HUES64 (cell line): ENCODE measurements around the gene NEURL1. TPM values are rescaled to one million over a fixed set of nuclear protein-coding genes. Genes with fewer than 3 reads are reported as not detected.

Experiments used
- H3K27ac ChIP-seq: 2 replicates; pipeline ENCODE4 v1.7.0; 2013; ENCODE audit warnings: low read depth, low read length, inconsistent platforms
- H3K27me3 ChIP-seq: 2 replicates; pipeline ENCODE4 v1.6.1; 2013; ENCODE audit warnings: mild to moderate bottlenecking, low read length; ENCODE audit not compliant: insufficient read depth
- H3K36me3 ChIP-seq: 2 replicates; pipeline ENCODE4 v1.6.1; 2013; ENCODE audit warnings: mild to moderate bottlenecking, low read length; ENCODE audit not compliant: insufficient read depth
- H3K4me1 ChIP-seq: 2 replicates; pipeline ENCODE4 v1.6.1; 2013; ENCODE audit warnings: mild to moderate bottlenecking, low read length, moderate library complexity; ENCODE audit not compliant: insufficient read depth
- H3K4me3 ChIP-seq: 2 replicates; pipeline ENCODE4 v1.5.1; 2013; ENCODE audit warnings: mild to moderate bottlenecking, low read length, moderate library complexity
- H3K9ac ChIP-seq: 2 replicates; pipeline ENCODE4 v1.6.1; 2013; ENCODE audit warnings: mild to moderate bottlenecking, low read depth, low read length
- H3K9me3 ChIP-seq: 2 replicates; pipeline ENCODE4 v1.6.1; 2013; ENCODE audit warnings: low read depth, low read length; ENCODE audit not compliant: insufficient read depth
- WGBS: fragments of 150-250, 120-280 bp; methylation state at CpG from one replicate; pipeline ENCODE4 v1.1.7; 2013; ENCODE audit warnings: missing lambda C conversion rate; 5-methylcytosine and 5-hydroxymethylcytosine counted together
- polyA plus RNA-seq, 2 experiments: library from polyadenylated mRNA; stranded (reverse); fragments of 50-300 nt; gene quantifications; one replicate each; pipeline ENCODE4 v1.2.3, GENCODE V29; 2013

Gene NEURL1
- polyA plus RNA-seq (2013, experiment 1 of 2): 0.25 TPM
- polyA plus RNA-seq (2013, experiment 2 of 2): 0.44 TPM

GRCh38 chr10:103493362-103493915 is at the start of gene NEURL1:
Gene NEURL1, plus strand, starts transcription at chr10:103493705. Its CDS starts 683 bp downstream, at chr10:103494388.
- Histone ChIP-seq H3K27me3 (peaks cover 65% of the 10 kb centered on the region), H3K9ac (no peak within 1 kb of the TSS), H3K9me3 (no peaks in the 10 kb centered on the region), H3K36me3 (no peaks in the 10 kb centered on the region), H3K4me1 (peaks cover 7% of the 10 kb centered on the region; the same call in 1 of the 2 replicates), H3K27ac (no peak within 1 kb of the TSS), H3K4me3 (peak within 1 kb of the TSS; percentile 60)
- WGBS: 3% methylated on average over 65 of the region's 65 CpGs

- no peaks in the 10 kb centered on the region for H3K4me1 ChIP-seq
- peaks cover 85% of the 10 kb centered on the region for H3K36me3 ChIP-seq
- no peak overlapping the region for H3K4me3 ChIP-seq
- no peak overlapping the region for H3K27ac ChIP-seq
- H3K27me3 ChIP-seq: no peaks in the 10 kb centered on the region
- WGBS: 97% methylated on average over 10 of the region's 10 CpGs
- H3K9ac ChIP-seq: no peak overlapping the region
- no peaks in the 10 kb centered on the region for H3K9me3 ChIP-seq
Measured at GRCh38 chr10:103444478-103444877, 49.0 kb upstream of the NEURL1 start.

GRCh38 chr10:103445366-103445765 is 48.1 kb upstream of the NEURL1 start:
- H3K27ac ChIP-seq: no peak overlapping the region
- H3K9ac ChIP-seq: no peak overlapping the region
- no peaks in the 10 kb centered on the region for H3K27me3 ChIP-seq
- peaks cover 76% of the 10 kb centered on the region for H3K36me3 ChIP-seq
- 95% methylated on average over 9 of the region's 9 CpGs for WGBS
- H3K9me3 ChIP-seq: no peaks in the 10 kb centered on the region
- no peaks in the 10 kb centered on the region for H3K4me1 ChIP-seq
- no peak overlapping the region for H3K4me3 ChIP-seq

- 94% methylated on average over 12 of the region's 12 CpGs for WGBS
- H3K27ac ChIP-seq: no peak overlapping the region
Measured at GRCh38 chr10:103445767-103446567, 47.5 kb upstream of the NEURL1 start.

GRCh38 chr10:103447187-103447586 is 46.3 kb upstream of the NEURL1 start:
- WGBS: 96% methylated on average over 23 of the region's 23 CpGs
- no peak overlapping the region for H3K27ac ChIP-seq
- peaks cover 58% of the 10 kb centered on the region for H3K36me3 ChIP-seq
- no peaks in the 10 kb centered on the region for H3K9me3 ChIP-seq
- no peak overlapping the region for H3K4me3 ChIP-seq
- H3K27me3 ChIP-seq: no peaks in the 10 kb centered on the region
- peaks cover 7% of the 10 kb centered on the region for H3K4me1 ChIP-seq
- no peak overlapping the region for H3K9ac ChIP-seq

More at GRCh38 chr10:103445767-103446567, 47.5 kb upstream of the NEURL1 start:
- Histone ChIP-seq H3K4me3 (no peak overlapping the region), H3K4me1 (no peaks in the 10 kb centered on the region), H3K36me3 (peaks cover 70% of the 10 kb centered on the region), H3K9ac (no peak overlapping the region), H3K27me3 (no peaks in the 10 kb centered on the region), H3K9me3 (no peaks in the 10 kb centered on the region)

GRCh38 chr10:103448746-103449145 is 44.8 kb upstream of the NEURL1 start:
- H3K9ac ChIP-seq: no peak overlapping the region
- H3K27ac ChIP-seq: no peak overlapping the region
- H3K27me3 ChIP-seq: no peaks in the 10 kb centered on the region
- H3K4me1 ChIP-seq: peaks cover 7% of the 10 kb centered on the region
- 89% methylated on average over 1 of the region's 1 CpG for WGBS
- no peaks in the 10 kb centered on the region for H3K9me3 ChIP-seq
- no peak overlapping the region for H3K4me3 ChIP-seq
- H3K36me3 ChIP-seq: peaks cover 42% of the 10 kb centered on the region

GRCh38 chr10:103449208-103450144 is 44.0 kb upstream of the NEURL1 start:
- no peaks in the 10 kb centered on the region for H3K9me3 ChIP-seq
- peaks cover 7% of the 10 kb centered on the region for H3K4me1 ChIP-seq
- H3K4me3 ChIP-seq: no peak overlapping the region
- WGBS: 94% methylated on average over 34 of the region's 34 CpGs
- peaks cover 35% of the 10 kb centered on the region for H3K36me3 ChIP-seq
- H3K27me3 ChIP-seq: no peaks in the 10 kb centered on the region
- H3K9ac ChIP-seq: no peak overlapping the region
- no peak overlapping the region for H3K27ac ChIP-seq

GRCh38 chr10:103450201-103450695 is 43.3 kb upstream of the NEURL1 start:
- Histone ChIP-seq H3K9ac (no peak overlapping the region), H3K36me3 (peaks cover 27% of the 10 kb centered on the region), H3K9me3 (no peaks in the 10 kb centered on the region), H3K4me1 (peaks cover 7% of the 10 kb centered on the region), H3K27ac (no peak overlapping the region), H3K4me3 (no peak overlapping the region), H3K27me3 (no peaks in the 10 kb centered on the region)
- WGBS: 90% methylated on average over 12 of the region's 12 CpGs

- Histone ChIP-seq H3K9me3 (no peaks in the 10 kb centered on the region), H3K27ac (no peak overlapping the region), H3K27me3 (no peaks in the 10 kb centered on the region), H3K4me3 (peak overlapping the region; percentile 49), H3K4me1 (peaks cover 7% of the 10 kb centered on the region), H3K9ac (no peak overlapping the region), H3K36me3 (peaks cover 17% of the 10 kb centered on the region)
- 42% methylated on average over 14 of the region's 14 CpGs for WGBS
Measured at GRCh38 chr10:103451091-103451813, 42.3 kb upstream of the NEURL1 start.

- Histone ChIP-seq H3K27me3 (no peaks in the 10 kb centered on the region), H3K9ac (0 out of 2 replicates have a peak within 1 kb of the TSS, but pooled peaks have one; percentile 31), H3K27ac (no peak within 1 kb of the TSS), H3K36me3 (peaks cover 10% of the 10 kb centered on the region), H3K4me3 (peak within 1 kb of the TSS; percentile 49), H3K9me3 (no peaks in the 10 kb centered on the region), H3K4me1 (peaks cover 7% of the 10 kb centered on the region)
- WGBS: 41% methylated on average over 32 of the region's 32 CpGs
Measured at GRCh38 chr10:103451831-103452505, 41.5 kb upstream of the NEURL1 start, which contains the start of gene CALHM2. Gene CALHM2, minus strand, starts transcription at chr10:103452370. Its CDS starts 2,429 bp downstream, at chr10:103449941.
